ENCODE results near the gene PIGZ.
"Not testable (repeated sequence)": the region's sequence is repeated elsewhere in the genome, so short reads cannot be mapped to it uniquely, and the experiment has no call there.

The PIGZ gene

DNA sequence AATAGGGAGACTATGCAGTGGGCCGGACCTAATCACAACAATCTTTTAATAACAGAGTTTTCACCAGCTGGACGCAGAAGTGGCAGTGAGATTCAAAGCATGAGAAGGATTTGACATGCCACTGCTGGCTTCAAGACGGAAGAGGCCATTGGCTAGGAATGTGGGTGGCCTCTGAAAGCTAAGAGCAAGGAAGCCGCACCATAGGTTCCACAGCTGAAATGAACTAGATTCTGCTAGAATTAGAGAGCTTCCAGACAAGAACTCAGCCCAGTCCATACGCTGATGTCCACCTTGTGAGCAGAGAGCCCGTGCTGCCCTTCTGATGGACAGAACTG lies 19.4 kb downstream of the PIGZ start:
- no peak for DNase-seq (ENCODE audit: low read depth)

DNA sequence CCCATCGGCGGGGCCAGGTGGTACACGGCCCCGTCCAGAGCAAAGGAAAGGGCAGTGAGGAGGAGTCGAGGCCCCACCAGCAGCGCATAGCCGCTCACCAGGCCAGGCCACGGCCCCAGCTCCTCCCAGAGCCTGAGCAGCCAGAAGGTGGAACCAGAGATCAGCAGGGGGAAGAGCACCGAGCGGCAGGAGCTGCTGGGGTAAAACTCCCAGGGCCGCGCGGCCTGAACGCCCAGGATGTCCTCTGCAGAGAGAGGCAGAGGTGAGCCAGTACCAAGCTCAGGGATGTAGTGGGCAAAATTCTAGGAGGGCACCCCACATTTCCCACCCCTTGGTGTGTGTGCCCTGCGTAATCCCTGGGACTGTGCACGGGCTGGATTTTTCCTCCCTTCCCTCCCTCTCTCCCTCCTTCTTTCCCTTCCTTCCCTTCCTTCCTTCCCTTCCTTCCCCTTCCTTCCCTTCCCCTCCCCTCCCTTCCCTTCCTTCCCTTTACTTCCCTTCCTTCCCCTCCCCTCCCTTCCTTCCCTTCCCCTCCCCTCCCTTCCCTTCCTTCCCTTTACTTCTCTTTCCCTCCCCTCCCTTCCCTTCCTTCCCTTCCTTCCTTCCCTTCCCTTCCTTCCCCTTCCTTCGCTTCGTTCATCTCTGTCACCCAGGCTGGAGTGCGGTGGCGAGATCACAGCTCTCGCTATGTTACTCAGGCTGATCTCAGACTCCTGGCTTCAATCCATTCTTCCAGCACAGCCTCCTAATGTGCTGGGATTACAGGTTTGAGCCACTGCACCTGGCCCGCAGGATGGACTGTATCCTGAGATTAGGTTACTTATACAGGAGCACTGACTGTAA lies 20.0 kb downstream of the PIGZ start:
- DNase-seq (ENCODE audit: low read depth): no peak

DNA sequence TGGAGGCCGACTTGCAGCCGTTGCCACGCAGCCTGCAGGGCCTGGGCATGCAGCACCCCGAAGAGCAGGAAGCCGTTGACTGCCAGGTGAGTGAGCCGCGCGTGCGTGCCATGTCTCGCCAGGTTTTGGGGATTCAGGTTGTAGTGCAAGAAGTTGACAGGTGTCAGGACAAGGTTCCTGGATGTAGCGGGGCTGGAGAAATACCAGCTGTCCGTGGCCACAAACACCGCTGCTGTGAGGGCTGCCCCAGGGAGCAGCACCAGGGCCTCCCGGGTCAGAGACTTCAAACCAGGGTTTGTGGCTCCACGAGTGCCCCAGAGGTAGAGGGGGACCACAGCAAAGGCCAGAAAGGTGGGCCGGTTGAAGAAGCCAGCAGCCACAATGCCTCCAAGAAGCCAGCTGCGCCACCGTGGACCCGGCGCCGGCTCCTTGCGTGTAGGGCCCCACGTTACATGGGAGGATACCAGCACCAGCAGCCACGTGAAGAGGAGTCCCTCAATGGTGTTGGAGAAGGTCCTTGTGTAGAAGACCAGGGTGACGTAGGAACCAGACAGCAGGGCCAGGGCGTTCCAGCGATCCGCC lies 20.7 kb downstream of the PIGZ start:
- no peak for DNase-seq (ENCODE audit: low read depth)

DNA sequence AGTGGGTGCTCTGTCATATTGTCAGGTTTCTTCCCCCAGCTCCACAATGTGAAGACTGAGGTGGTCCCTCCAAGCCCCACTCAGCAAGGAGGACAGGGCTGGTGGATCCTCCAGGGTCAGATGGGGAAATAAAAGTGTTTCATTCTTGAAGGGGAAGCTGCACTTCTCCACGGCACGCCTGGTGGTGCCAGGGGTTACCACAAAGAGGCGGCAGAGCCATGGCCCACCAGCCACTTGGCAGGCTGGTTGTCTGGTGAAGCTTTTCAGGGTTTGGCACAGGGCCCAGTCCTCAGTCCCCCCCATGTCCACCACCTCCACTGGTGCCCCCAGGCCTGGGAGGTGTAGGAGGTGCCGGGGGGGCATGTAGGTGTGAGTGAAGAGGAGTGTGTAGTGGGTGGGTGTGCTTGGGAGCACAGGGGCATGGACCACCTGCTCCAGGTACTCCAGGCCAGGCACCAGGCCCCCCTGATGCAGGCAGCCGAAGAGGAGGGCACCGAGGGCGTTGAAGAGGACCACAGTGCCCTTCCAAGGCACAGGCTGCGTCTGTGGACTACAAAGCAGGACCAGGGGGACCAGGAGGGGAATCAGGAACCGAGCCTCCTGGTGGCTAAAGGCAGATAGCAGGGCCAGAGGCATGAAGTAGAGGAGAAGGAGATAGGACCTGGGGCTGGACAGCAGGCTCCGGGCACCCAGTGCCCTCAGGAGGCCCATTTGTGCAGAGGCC lies 21.3 kb downstream of the PIGZ start:
- no peak for DNase-seq (ENCODE audit: low read depth)

DNA sequence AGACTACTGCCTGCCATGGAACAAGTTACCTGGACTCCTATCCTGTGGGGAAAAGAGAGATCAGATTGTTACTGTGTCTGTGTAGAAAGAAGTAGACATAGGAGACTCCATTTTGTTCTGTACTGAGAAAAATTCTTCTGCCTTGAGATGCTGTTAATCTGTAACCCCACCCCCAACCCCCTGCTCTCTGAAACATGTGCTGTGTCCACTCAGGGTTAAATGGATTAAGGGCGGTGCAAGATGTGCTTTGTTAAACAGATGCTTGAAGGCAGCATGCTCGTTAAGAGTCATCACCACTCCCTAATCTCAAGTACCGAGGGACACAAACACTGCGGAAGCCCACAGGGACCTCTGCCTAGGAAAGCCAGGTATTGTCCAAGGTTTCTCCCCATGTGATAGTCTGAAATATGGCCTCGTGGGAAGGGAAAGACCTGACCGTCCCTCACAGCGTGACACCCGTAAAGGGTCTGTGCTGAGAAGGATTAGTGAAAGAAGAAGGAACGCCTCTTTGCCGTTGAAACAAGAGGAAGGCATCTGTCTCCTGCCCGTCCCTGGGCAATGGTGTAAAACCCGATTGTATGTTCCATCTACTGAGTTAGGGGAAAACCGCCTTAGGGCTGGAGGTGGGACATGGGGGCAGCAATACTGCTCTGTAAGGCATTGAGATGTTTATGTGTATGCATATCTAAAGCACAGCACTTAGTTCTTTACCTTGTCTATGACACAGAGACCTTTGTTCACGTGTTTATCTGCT lies 24.4 kb downstream of the PIGZ start:
- not testable (repeated sequence) for DNase-seq (ENCODE audit: low read depth)

DNA sequence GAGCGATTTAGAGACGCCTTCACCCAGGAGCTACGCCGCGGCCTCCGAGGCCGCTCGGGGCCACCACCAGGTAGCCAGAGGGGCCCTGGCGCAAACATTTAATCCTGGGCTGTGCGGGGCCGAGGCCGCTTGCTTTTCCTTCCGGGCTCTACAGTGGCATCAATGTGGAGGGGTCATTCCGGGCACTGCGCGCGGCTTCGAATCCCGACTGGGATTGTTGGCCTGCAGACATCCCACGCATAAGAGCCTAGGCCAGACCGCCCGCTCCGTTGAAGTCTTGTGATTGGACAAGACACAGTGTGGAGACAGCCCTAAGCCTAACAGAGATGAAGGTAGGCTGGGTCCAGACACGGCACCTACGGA lies 25.7 kb downstream of the PIGZ start:
- DNase-seq (ENCODE audit: low read depth): no peak

DNA sequence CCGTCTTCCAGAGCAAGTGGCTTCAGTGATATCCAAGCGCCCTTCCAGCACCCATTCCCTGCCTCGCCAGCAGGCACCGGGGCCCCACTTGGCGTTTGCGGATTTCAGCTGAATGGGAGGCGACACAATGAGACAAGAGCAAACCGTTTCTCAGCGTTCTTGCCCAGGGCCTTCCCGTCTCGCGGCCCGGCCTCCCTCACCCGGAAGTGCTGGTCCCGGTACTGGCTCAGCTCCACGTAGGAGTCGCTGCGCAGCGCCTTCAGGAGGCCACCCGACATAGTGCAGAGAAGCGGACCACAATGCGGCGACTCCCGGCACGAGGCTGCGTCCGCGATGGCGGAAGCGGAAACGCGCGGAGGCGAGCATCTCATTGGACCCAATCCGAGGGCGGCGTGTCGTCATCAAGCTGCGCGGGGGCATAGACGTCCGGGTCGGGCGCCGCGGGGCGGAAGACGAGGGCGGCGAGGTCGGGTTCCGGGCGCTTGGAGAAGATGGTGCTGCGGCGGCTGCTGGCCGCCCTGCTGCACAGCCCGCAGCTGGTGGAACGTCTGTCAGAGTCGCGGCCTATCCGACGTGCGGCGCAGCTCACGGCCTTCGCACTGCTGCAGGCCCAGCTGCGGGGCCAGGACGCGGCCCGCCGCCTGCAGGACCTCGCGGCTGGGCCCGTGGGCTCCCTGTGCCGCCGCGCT lies 26.3 kb downstream of the PIGZ start, which contains the start of gene NCBP2:
Gene NCBP2 (minus strand): TSS at position 303 of the 689 bp plus-strand sequence. CDS start 25 bp downstream, at position 278.
- peak; percentile 98 for DNase-seq (ENCODE audit: low read depth)

DNA sequence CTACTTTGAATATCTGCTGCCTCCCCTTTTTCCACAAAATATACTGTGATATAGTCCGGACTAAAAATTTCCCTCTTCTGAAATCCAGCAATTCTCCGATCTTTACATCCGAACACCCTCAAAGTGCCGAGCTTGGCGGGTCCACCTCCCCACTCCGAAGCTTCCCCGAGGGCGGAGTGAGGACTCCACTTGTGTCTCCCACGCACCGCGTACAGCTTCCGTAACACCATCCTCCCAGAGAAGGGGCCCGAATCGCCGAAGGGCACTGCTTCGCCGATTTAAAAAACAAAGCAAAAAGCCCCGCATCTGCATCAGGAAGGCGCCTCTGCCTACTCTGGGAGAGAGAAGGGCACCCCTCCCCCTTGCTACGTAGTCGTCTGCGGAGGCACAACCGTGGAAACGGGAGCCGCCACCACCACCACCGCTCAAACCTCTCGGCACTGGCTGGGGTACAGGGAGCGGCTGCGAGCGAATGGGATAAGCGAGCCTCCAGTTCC lies 26.9 kb downstream of the PIGZ start:
- peak; percentile 48 for DNase-seq (ENCODE audit: low read depth)

DNA sequence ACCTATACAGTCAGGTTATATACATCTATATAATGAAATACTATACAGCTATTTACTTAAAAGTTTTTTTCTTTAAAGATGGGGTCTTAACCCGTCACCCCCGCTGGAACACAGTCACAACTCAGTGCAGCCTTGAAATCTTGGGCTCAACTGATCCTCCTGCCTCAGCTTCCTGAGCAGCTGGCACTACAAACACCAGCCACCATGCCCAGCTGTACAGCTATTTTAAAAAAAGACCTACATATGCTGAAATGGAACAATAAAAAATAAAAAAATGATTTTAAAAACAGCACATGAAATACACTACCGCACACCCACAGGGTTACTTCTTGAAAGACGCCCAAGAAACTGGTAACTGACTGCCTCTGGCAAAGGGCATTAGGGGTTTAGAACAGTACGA lies 30.1 kb downstream of the PIGZ start:
- no peak for DNase-seq (ENCODE audit: low read depth)

DNA sequence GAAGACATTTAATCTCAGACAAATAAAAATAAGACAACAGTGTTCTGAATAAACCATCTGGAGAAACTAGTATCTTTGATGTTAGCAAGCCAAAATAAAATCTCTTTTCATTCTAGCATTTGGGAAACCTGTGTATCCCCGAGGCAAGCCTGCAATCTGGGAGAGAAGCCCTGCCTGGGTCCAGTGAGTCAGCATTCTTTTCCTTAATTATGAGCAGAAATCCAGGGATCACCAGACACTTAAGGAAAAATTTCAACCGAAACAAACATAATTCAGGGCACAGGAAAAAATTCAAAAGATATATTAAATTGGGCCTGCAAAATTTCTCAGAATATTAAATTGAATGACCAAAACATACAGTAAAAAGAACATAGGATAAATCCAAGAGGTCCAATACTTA lies 30.5 kb downstream of the PIGZ start:
- no peak for DNase-seq (ENCODE audit: low read depth)

DNA sequence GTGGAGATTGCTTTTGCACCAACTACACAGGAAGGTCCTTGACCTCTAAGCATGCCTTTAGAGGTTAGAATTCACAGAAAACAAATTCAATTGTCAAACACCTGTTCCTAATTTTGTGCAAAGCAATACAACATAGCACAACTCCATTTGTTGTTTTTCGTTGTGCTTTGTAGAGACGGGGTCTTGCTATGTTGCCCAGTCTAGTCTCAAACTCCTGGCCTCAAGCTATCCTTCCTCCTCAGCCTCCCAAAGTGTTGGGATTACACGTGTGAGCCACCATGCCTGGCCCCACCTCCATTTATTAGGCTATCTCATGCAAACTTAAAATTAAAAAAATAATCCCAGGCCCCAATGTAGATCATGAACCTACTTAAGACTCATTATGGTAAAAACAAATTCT lies 32.3 kb downstream of the PIGZ start:
- DNase-seq (ENCODE audit: low read depth): no peak

DNA sequence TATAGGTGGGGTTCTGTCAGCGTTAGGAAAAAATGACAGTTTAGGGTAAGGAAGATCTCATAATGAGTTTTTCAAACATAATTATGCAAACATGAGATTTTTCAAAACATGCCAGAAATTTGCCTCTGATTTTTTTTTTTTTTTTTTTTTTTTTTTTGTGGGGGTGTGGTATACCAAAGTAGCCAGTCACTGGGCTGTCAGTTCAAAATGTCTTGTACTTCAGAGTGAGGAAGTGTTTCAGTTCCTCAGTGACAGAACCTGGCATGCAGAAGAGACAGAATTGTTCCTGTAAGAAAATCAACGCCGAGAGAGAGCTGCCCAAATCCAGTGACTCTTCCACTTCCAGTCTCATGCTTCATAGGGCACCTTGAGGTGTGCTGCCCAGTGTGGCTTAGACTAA lies 36.0 kb downstream of the PIGZ start:
- DNase-seq (ENCODE audit: low read depth): no peak

DNA sequence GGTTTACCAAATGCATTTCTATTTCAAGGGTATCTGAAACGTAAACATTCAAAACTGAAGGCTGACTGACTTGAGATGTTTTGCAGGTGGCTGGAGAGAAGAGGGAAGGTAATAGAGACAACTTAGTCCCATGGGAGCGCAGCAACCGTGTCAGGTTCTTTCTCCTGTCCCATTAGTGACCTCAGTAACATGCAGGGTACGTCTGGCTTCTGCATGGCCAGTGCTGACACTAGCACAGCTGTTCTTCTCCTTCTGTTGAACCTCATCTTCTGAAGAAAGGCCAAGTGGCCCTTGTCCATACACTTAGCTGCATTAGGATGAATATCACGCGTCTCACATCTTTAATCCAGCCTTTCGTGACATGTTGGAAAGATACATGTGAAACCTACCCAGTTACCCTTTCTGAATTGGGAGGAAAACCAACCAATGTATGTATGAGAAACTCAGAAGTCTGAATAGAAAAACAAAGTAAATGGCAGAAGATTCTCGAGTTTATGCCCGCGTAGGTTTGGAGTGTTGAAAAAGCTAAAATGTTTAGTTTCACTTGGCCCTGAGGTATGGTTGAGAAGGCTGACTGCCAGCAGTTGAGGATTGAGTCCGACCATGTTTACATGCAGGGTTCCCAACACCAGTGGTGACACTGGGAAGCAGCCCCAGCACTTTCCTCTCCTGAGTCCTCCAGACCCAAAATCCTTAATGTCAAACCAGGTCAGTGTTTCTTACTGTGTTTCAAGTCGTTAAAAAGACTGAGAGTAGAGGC lies 36.6 kb downstream of the PIGZ start:
- no peak for DNase-seq (ENCODE audit: low read depth)

DNA sequence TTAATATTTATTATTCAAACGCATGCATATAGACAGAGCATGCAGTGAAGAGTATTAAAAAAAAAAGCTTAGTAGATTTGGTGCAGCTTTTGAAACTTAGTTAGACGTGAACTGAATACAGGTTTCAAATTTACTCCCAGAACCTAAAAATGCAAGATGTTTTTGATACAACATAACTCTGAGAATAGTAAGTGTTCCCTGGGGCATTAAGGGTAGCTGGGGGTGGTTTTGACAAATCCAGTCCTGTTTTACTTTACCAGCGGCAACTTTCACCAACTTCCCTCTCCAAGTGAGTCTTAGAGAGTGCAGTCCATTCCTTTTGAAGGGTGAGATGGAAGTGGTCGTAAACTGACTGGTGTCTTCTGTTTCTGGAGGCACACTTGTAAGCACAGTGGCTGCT lies 37.5 kb downstream of the PIGZ start:
- DNase-seq (ENCODE audit: low read depth): no peak

DNA sequence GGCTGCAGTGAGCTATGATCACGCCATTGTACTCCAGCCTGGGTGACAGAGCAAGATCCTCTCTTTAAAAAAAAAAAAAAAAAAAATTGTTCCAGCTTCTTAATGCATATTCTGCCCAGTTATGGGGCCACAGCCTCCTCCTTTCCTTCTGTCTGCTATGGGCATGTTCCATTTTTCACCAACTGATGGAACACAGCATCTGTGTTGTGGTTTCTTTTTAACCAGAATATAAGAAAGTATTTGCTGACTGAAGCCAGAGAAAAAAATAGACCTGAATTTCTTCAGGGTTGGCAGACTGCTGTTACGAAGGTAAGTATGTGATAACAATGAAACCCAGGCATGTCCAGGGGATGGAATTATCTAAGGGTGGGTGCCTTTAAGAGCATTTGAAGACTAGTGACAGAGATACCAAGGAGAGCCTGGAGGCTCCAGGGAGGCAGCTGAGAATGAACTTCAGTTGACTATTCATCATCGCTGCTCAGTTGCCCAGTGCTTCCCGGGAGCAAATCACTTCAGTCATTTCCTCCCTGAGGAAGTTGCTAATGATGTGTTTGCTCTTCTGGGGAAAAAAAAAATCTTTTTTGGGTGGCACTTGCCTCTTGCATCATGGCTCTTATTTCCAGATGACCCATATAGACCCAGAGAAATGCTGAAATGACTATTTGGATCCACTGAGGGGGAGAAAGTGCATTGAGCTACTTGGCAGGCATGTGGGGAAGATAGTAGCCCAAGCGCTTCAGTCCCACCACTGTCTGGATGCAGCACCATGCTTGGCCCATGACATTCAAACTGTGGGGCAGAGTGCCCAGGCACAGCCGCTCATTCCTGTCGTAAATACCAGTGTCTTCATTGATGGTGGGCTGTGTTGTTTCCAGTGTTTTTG lies 40.8 kb downstream of the PIGZ start:
- no peak for DNase-seq (ENCODE audit: low read depth)

DNA sequence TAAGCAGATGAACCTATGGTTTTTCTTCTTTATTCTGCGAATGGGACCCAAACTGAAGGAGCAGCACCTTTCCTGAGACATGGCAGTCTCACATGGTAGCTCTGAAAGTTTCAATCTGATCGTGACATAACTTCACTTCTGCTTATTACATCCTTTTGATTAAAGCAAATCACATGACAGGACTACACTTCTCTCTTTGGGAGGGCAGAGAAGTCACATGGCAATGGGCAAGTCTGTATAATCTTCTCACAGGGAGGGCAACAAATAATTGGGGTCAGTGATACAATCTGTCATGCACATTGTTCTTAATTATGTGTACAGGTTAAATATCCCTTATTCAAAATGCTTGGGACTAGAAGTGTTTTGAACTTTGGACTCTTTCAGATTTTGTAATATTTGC lies 47.9 kb downstream of the PIGZ start:
- no peak for DNase-seq (ENCODE audit: low read depth)

DNA sequence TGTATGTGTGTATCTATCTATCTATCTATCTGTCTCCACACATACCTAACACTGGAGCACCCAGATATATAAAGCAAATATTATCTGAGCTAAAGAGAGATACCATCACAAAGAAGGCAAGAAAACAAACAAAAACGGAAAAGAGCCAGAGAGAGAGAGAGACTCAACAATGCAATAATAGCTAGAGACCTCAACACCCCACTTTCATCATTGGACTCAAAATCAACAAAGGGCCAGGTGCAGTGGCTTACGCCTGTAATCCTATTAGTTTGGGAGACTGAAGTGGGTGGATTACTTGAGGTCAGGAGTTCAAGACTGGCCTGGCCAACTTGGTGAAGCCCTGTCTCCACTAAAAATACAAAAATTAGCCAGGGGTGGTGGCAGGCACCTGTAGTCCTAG lies 49.7 kb downstream of the PIGZ start:
- DNase-seq (ENCODE audit: low read depth): no peak

DNA sequence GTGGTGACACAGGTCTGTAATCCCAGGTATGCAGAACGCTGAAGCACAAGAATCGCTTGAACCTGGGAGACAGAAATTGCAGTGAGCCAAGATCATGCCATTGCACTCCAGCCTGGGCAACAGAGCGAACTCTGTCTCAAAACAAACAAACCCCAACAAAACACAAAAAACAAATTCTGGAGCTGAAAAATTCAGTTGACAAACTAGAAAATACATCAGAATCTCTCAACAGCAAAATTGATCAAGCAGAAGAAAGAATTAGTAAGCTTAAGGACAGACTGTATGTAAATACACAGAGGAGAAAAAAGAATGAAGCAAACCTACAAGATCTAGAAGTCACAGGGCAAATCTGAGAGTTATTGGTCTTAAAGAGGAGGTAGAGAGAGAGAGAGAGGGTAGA lies 51.6 kb downstream of the PIGZ start:
- no peak for DNase-seq (ENCODE audit: low read depth)

DNA sequence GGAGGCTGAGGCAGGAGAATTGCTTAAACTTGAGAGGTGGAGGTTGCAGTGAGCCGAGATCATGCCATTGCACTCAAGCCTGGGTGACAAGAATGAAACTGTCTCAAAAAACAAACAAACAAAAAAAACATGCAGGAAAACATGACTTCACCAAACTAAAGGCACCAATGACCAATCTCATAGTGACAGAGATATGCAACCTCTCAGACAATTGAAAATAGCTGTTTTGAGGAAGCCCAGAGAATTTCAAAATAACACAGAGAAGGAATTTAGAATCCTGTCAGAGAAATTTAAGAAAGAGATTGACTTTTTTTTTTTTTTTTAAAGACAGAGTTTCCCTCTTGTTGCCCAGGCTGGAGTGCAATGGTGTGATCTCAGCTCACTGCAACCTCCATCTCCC lies 52.4 kb downstream of the PIGZ start:
- DNase-seq (ENCODE audit: low read depth): no peak

DNA sequence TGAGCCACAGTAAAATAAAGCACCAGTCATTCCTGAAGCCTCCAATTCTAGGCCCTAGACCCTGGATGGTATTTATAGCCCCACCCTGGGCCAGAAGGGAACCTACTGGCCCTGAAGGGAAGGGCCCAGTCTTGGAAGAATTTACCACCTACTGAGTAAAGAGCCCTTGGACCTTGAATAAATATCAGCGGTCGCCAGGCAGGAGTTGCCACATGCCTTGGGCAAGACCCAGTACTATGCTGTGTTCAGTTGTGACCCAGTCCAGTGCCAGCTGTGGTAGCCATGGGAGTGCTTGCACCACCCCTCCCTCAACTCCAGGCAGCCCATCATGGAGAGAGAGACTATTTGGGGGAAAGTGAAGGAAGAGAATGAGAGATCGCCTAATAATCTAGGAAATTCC lies 53.3 kb downstream of the PIGZ start:
- DNase-seq (ENCODE audit: low read depth): no peak

Data from T-helper 22 cell (primary cell).